H9 (cell line): ENCODE measurements around the gene BPIFB3. TPM values are rescaled to one million over a fixed set of nuclear protein-coding genes. Genes with fewer than 3 reads are reported as not detected.

Experiments used
- DNase-seq: peaks from one replicate; pipeline ENCODE4 v3.0.0-alpha.2; 2017
- H2AFZ ChIP-seq: one replicate; pipeline ENCODE4 v1.6.1; 2013; ENCODE audit warnings: mild to moderate bottlenecking, low read length, control low read depth, moderate library complexity
- H2AK5ac ChIP-seq: 2 replicates; pipeline ENCODE4 v1.6.1; 2013; ENCODE audit warnings: low read length, control low read depth, mixed read lengths; ENCODE audit not compliant: insufficient read length
- H2BK120ac ChIP-seq: one replicate; pipeline ENCODE4 v1.6.1; 2013; ENCODE audit warnings: low read depth, mild to moderate bottlenecking, low read length, control low read depth, inconsistent platforms; ENCODE audit not compliant: poor library complexity, severe bottlenecking
- H2BK12ac ChIP-seq: 2 replicates; pipeline ENCODE4 v1.6.1; 2013; ENCODE audit warnings: low read length, control low read depth, mixed read lengths, low read depth; ENCODE audit not compliant: insufficient read length
- H2BK15ac ChIP-seq: 2 replicates; pipeline ENCODE4 v1.6.1; 2013; ENCODE audit warnings: low read depth, low read length, control low read depth
- H2BK20ac ChIP-seq: one replicate; pipeline ENCODE4 v1.6.1; 2013; ENCODE audit warnings: low read depth, mild to moderate bottlenecking, low read length, control low read depth, inconsistent platforms; ENCODE audit not compliant: poor library complexity, severe bottlenecking
- H2BK5ac ChIP-seq: 2 replicates; pipeline ENCODE4 v1.6.1; 2013; ENCODE audit warnings: low read length, control low read depth, mixed read lengths; ENCODE audit not compliant: insufficient read length
- H3K14ac ChIP-seq: 2 replicates; pipeline ENCODE4 v1.6.1; 2013; ENCODE audit warnings: low read length, control low read depth; ENCODE audit not compliant: insufficient read depth
- H3K18ac ChIP-seq: 2 replicates; pipeline ENCODE4 v1.6.1; 2013; ENCODE audit warnings: low read depth, mild to moderate bottlenecking, mixed read lengths, low read length, control low read depth; ENCODE audit not compliant: insufficient read length
- H3K23ac ChIP-seq: 2 replicates; pipeline ENCODE4 v1.6.1; 2013; ENCODE audit warnings: low read length, control low read depth, mixed read lengths, low read depth; ENCODE audit not compliant: insufficient read length
- H3K23me2 ChIP-seq: 2 replicates; pipeline ENCODE4 v1.6.1; 2013; ENCODE audit warnings: low read depth, mild to moderate bottlenecking, mixed read lengths, low read length, control low read depth; ENCODE audit not compliant: insufficient read length, poor library complexity, severe bottlenecking
- H3K27ac ChIP-seq: 2 replicates; pipeline ENCODE4 v1.5.1; 2013; ENCODE audit warnings: low read length, control low read depth, mixed read lengths, low read depth; ENCODE audit not compliant: insufficient read length
- H3K27me3 ChIP-seq: 2 replicates; pipeline ENCODE4 v1.6.1; 2013; ENCODE audit warnings: low read length, control low read depth, inconsistent platforms; ENCODE audit not compliant: insufficient read depth
- H3K4ac ChIP-seq: 2 replicates; pipeline ENCODE4 v1.6.1; 2013; ENCODE audit warnings: low read depth, mild to moderate bottlenecking, control low read depth, inconsistent platforms, low read length, moderate library complexity
- H3K4me1 ChIP-seq: 2 replicates; pipeline ENCODE4 v1.6.1; 2013; ENCODE audit warnings: low read length, control low read depth, inconsistent platforms; ENCODE audit not compliant: insufficient read depth
- H3K4me2 ChIP-seq: 2 replicates; pipeline ENCODE4 v1.6.1; 2013; ENCODE audit warnings: low read length, control low read depth, mixed read lengths; ENCODE audit not compliant: insufficient read length, insufficient read depth
- H3K56ac ChIP-seq: 2 replicates; pipeline ENCODE4 v1.6.1; 2013; ENCODE audit warnings: low read depth, mild to moderate bottlenecking, mixed read lengths, low read length, control low read depth; ENCODE audit not compliant: insufficient read length
- H3K79me1 ChIP-seq: 2 replicates; pipeline ENCODE4 v1.6.1; 2013; ENCODE audit warnings: low read depth, mild to moderate bottlenecking, moderate library complexity, low read length, control low read depth, inconsistent platforms; ENCODE audit not compliant: insufficient read depth, poor library complexity, severe bottlenecking
- H3K79me2 ChIP-seq: 2 replicates; pipeline ENCODE4 v1.6.1; 2013; ENCODE audit warnings: low read length, control low read depth, inconsistent platforms; ENCODE audit not compliant: insufficient read depth
- H3K9ac ChIP-seq: 2 replicates; pipeline ENCODE4 v1.6.1; 2013; ENCODE audit warnings: low read length, control low read depth, mixed read lengths; ENCODE audit not compliant: insufficient read length; ENCODE audit errors: extremely low read depth
- H3K9me3 ChIP-seq: one replicate; pipeline ENCODE4 v1.6.1; 2013; ENCODE audit warnings: low read depth, low read length, inconsistent platforms; ENCODE audit not compliant: control insufficient read depth
- H3T11ph ChIP-seq: one replicate; pipeline ENCODE4 v1.6.1; 2013; ENCODE audit warnings: mild to moderate bottlenecking, low read length, control low read depth, inconsistent platforms
- H4K20me1 ChIP-seq: one replicate; pipeline ENCODE4 v1.6.1; 2013; ENCODE audit not compliant: control insufficient read depth, insufficient read length, insufficient read depth
- H4K5ac ChIP-seq: 2 replicates; pipeline ENCODE4 v1.6.1; 2013; ENCODE audit warnings: low read depth, mild to moderate bottlenecking, mixed read lengths, low read length, control low read depth; ENCODE audit not compliant: insufficient read length
- H4K8ac ChIP-seq: replicated peaks from 2 replicates; pipeline ENCODE4 v1.6.1; 2013; ENCODE audit warnings: low read length, control low read depth, mixed read lengths, low read depth; ENCODE audit not compliant: insufficient read length
- H4K91ac ChIP-seq: 2 replicates; pipeline ENCODE4 v1.6.1; 2013; ENCODE audit warnings: low read depth, mild to moderate bottlenecking, moderate library complexity, mixed read lengths, low read length, control low read depth; ENCODE audit not compliant: insufficient read length
- H3K27ac Mint-ChIP-seq, 3 experiments: 2 replicates in 2 of 3; 3 replicates in 1 of 3; pipeline ENCODE4 v1.8.0; 2020 to 2021; ENCODE audit warnings: mixed read lengths in 3 of 3, mild to moderate bottlenecking in 1 of 3, moderate library complexity in 1 of 3
- H3K27me3 Mint-ChIP-seq: 2 replicates; pipeline ENCODE4 v1.8.0; 2021; ENCODE audit warnings: low read depth, mild to moderate bottlenecking, moderate library complexity, mixed read lengths
- H3K36me3 Mint-ChIP-seq, 3 experiments: 2 replicates in 2 of 3; 3 replicates in 1 of 3; pipeline ENCODE4 v1.8.0; 2020 to 2021; ENCODE audit warnings: low read depth in 3 of 3, mixed read lengths in 3 of 3; ENCODE audit not compliant: insufficient read depth in 1 of 3
- H3K4me1 Mint-ChIP-seq, 2 experiments: 2 replicates each; pipeline ENCODE4 v1.8.0; 2020; ENCODE audit warnings: mixed read lengths in 2 of 2
- H3K4me3 Mint-ChIP-seq, 2 experiments: 2 replicates in 1 of 2; 3 replicates in 1 of 2; pipeline ENCODE4 v1.8.0; 2020 to 2021; ENCODE audit warnings: mild to moderate bottlenecking in 2 of 2, mixed read lengths in 2 of 2, moderate library complexity in 1 of 2
- H3K9me3 Mint-ChIP-seq, 2 experiments: 2 replicates in 1 of 2; 3 replicates in 1 of 2; pipeline ENCODE4 v1.8.0; 2020; ENCODE audit warnings: mild to moderate bottlenecking in 2 of 2, mixed read lengths in 2 of 2, moderate library complexity in 1 of 2
- WGBS: extraction: QIAGEN DNeasy Blood & Tissue Kit; methylation state at CpG from one replicate; pipeline ENCODE4 v1.1.7; 2013; ENCODE audit warnings: missing lambda C conversion rate, low lambda C conversion rate, mixed read lengths; ENCODE audit not compliant: insufficient read length; ENCODE audit errors: extremely low coverage; 5-methylcytosine and 5-hydroxymethylcytosine counted together
- total RNA-seq: library from RNA; stranded (reverse); gene quantifications from 2 replicates; pipeline ENCODE4 v1.2.1, GENCODE V29; 2021
- TF ChIP-seq, protein P1 (sequence below): fragments of 200-600 bp; sonication (generic); conservative IDR thresholded peaks from 3 replicates; pipeline ENCODE4 v1.8.0; 2021; ENCODE audit warnings: antibody characterized with exemption, mild to moderate bottlenecking

BPIFB3 gene
- total RNA-seq, 1 experiment from 2014 or later = not detected

DNA sequence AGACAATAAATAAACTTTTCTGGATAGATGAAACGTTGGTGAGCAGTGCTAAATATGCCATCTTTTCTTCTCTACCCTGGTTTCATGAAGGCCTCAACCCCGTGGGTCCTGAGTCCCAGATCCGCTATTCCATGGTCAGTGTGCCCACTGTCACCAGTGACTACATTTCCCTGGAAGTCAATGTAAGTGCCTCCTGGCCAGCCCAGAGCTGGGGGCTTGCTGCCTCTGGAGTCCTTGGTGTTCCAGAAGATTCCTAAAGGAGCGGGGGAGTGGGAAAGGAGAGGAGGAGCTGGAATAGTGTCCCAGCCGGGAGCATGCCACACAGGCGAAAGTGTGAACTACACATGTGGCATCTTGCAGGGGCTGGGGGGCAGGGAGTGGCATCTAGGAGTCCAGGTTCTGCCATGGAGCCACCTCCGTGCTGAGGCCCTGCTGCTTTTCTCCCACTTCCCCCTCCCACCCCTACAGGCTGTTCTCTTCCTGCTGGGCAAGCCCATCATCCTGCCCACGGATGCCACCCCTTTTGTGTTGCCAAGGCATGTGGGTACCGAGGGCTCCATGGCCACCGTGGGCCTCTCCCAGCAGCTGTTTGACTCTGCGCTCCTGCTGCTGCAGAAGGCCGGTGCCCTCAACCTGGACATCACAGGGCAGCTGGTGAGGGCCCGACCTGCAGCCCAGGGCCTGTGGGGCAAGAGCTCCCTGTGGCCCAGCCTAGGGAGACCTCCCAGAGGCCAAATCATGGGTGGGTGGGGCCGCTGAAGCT lies 35.4 kb upstream of the BPIFB3 start:
- H2AK5ac ChIP-seq = no peak overlapping the region
- no peak overlapping the region for H2AFZ ChIP-seq
- H3K4ac ChIP-seq = no peak overlapping the region
- Mint-ChIP-seq H3K27ac (no peak overlapping the region; a peak in 1 of 7 replicates), H3K9me3 (no peaks in the 10 kb centered on the region), H3K4me3 (no peak overlapping the region; a peak in 1 of 5 replicates), H3K27me3 (peaks cover 18% of the 10 kb centered on the region), H3K36me3 (no peaks in the 10 kb centered on the region), H3K4me1 (peaks cover 21 to 23% of the 10 kb centered on the region in 2 experiments)
- WGBS = no CpG with 5 or more reads among the region's 14 CpGs
- H3K27me3 ChIP-seq = no peaks in the 10 kb centered on the region
- no peaks in the 10 kb centered on the region for H3K9me3 ChIP-seq
- no peak overlapping the region for H2BK15ac ChIP-seq
- H2BK120ac ChIP-seq = no peak overlapping the region
- H3K79me2 ChIP-seq = no peaks in the 10 kb centered on the region
- H3K23ac ChIP-seq = no peak overlapping the region
- no peak overlapping the region for H2BK5ac ChIP-seq
- H3K27ac ChIP-seq = no peak overlapping the region
- H3K23me2 ChIP-seq = no peaks in the 10 kb centered on the region
- TF ChIP-seq, protein P1, sequence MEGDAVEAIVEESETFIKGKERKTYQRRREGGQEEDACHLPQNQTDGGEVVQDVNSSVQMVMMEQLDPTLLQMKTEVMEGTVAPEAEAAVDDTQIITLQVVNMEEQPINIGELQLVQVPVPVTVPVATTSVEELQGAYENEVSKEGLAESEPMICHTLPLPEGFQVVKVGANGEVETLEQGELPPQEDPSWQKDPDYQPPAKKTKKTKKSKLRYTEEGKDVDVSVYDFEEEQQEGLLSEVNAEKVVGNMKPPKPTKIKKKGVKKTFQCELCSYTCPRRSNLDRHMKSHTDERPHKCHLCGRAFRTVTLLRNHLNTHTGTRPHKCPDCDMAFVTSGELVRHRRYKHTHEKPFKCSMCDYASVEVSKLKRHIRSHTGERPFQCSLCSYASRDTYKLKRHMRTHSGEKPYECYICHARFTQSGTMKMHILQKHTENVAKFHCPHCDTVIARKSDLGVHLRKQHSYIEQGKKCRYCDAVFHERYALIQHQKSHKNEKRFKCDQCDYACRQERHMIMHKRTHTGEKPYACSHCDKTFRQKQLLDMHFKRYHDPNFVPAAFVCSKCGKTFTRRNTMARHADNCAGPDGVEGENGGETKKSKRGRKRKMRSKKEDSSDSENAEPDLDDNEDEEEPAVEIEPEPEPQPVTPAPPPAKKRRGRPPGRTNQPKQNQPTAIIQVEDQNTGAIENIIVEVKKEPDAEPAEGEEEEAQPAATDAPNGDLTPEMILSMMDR = no peak
- no peaks in the 10 kb centered on the region for H3K79me1 ChIP-seq
- H4K8ac ChIP-seq = no peak overlapping the region
- no peak overlapping the region for H4K91ac ChIP-seq
- H3K18ac ChIP-seq = no peak overlapping the region
- H3K9ac ChIP-seq = no peak overlapping the region
- H2BK12ac ChIP-seq = no peak overlapping the region
- H4K20me1 ChIP-seq = no peaks in the 10 kb centered on the region
- H3K4me1 ChIP-seq = no peaks in the 10 kb centered on the region
- H3K14ac ChIP-seq = no peak overlapping the region
- no peak overlapping the region for H4K5ac ChIP-seq
- no peak overlapping the region for H3K4me2 ChIP-seq
- no peak overlapping the region for H3K56ac ChIP-seq
- no peak for DNase-seq
- no peak overlapping the region for H3T11ph ChIP-seq
- no peak overlapping the region for H2BK20ac ChIP-seq
